Body of pancreas (tissue), 4 donors: ENCODE measurements around the gene GORASP1. TPM values are rescaled to one million over a fixed set of nuclear protein-coding genes. Genes with fewer than 3 reads are reported as not detected.

Source experiments
- ATAC-seq: fragments of 150-250 bp; one replicate; pipeline ENCODE4 v1.9.1; 2016
- DNase-seq, 4 donors: peaks; one replicate each; pipeline ENCODE4 v3.0.0-alpha.2; 2019
- H3K27ac ChIP-seq, 4 donors: fragments of 200-600 bp; sonication (generic); 1 replicate in 3 of 4; 2 replicates in 1 of 4; pipeline versions ENCODE4 v1.5.1 to v1.6.1; 2016 to 2019; ENCODE audit warnings: mild to moderate bottlenecking in 1 of 4, mixed read lengths in 1 of 4, moderate library complexity in 1 of 4
- H3K27me3 ChIP-seq, 2 donors: fragments of 200-600 bp; sonication (generic); one replicate each; pipeline ENCODE4 v1.6.0; 2016; ENCODE audit warnings: mild to moderate bottlenecking in 1 of 2
- H3K36me3 ChIP-seq, 2 donors: fragments of 200-600 bp; sonication (generic); replicated peaks in 1 of 2; 2 replicates each; pipeline ENCODE4 v1.5.1; 2016; ENCODE audit warnings: low read depth in 2 of 2; ENCODE audit not compliant: insufficient read depth in 1 of 2
- H3K4me1 ChIP-seq: fragments of 200-600 bp; sonication (generic); one replicate; pipeline ENCODE4 v1.6.0; 2016
- H3K4me3 ChIP-seq, 2 donors: fragments of 200-600 bp; sonication (generic); 1 replicate in 1 of 2; 2 replicates in 1 of 2; pipeline ENCODE4 v1.5.1; 2016 to 2019
- H3K9me3 ChIP-seq, 3 donors: fragments of 200-600 bp; sonication (generic); 1 replicate in 2 of 3; 2 replicates in 1 of 3; pipeline ENCODE4 v1.5.1; 2016
- CTCF ChIP-seq, 7 experiments: fragments of 450-650 bp in 4 of 7; fragments of 200-600 bp in 3 of 7; sonication (generic) in 3 of 7; IDR thresholded peaks; one replicate each; pipeline ENCODE4 v1.5.1; 2016 to 2019; ENCODE audit warnings: antibody characterized with exemption in 7 of 7
- POLR2A ChIP-seq, 3 donors: fragments of 450-650 bp; IDR thresholded peaks; one replicate each; pipeline ENCODE4 v1.6.1; 2016; ENCODE audit warnings: antibody characterized with exemption in 3 of 3, mild to moderate bottlenecking in 2 of 3
- WGBS, 2 donors: methylation state at CpG; one replicate each; pipeline ENCODE4 v1.1.5; 2017; 5-methylcytosine and 5-hydroxymethylcytosine counted together
- intact Hi-C: fragments of 100-400 bp; cut with DNase I; formaldehyde crosslinking; loops from one replicate; pipeline ENCODE4 v1.15.1; 2023
- total RNA-seq, 2 donors: library from RNA; depleted of rRNA; stranded (reverse); fragments of >200 nt; gene quantifications; one replicate each; pipeline ENCODE4 v1.1.0, GENCODE V29; 2016

GORASP1 gene
- total RNA-seq, 2 donors from 2014 or later = 38.4 to 53.1 TPM

GRCh38 chr3:39101022-39101689 is 6.3 kb downstream of the GORASP1 start:
- no peak overlapping the region for H3K4me3 ChIP-seq
- intact Hi-C loops = loop anchor here (5.0 kb wide), 1 partner anchor 191 kb away; no protein-coding TSS in a partner anchor
- peak; percentile 43 for ATAC-seq
- H3K27ac ChIP-seq = peak overlapping the region in 1 of 4 donors; percentile 7
- no peaks in the 10 kb centered on the region for H3K27me3 ChIP-seq
- H3K9me3 ChIP-seq = no peaks in the 10 kb centered on the region
- TF ChIP-seq CTCF (IDR thresholded peaks at IDR 0.05) = peak; percentile 36 to 73 (median 57)
- no peak for TF ChIP-seq POLR2A (IDR thresholded peaks at IDR 0.05)
- H3K4me1 ChIP-seq = peaks cover 61% of the 10 kb centered on the region
- peaks cover 13 to 22% of the 10 kb centered on the region in 2 donors for H3K36me3 ChIP-seq
- peak; percentile 45 to 53 (median 48) for DNase-seq
- WGBS, 2 donors = 71 to 78% methylated on average over 4 to 5 of the region's 5 CpGs

- no peaks in the 10 kb centered on the region for H3K9me3 ChIP-seq
- H3K27ac ChIP-seq = no peak overlapping the region
- peaks cover 13 to 23% of the 10 kb centered on the region in 2 donors for H3K36me3 ChIP-seq
- TF ChIP-seq CTCF (IDR thresholded peaks at IDR 0.05) (no peak), POLR2A (IDR thresholded peaks at IDR 0.05) (no peak)
- H3K27me3 ChIP-seq = no peaks in the 10 kb centered on the region
- no peak overlapping the region for H3K4me3 ChIP-seq
- peaks cover 61% of the 10 kb centered on the region for H3K4me1 ChIP-seq
- whole genome bisulfite sequencing, 2 donors = 79 to 93% methylated on average over 3 to 9 of the region's 9 CpGs
- DNase-seq (no peak), ATAC-seq (no peak)
- intact Hi-C loops = loop anchor here (5.0 kb wide), 1 partner anchor 192 kb away; no protein-coding TSS in a partner anchor
Observed at GRCh38 chr3:39100500-39100886, 6.9 kb downstream of the GORASP1 start.

- Histone ChIP-seq H3K36me3 (peaks cover 17 to 24% of the 10 kb centered on the region in 2 donors), H3K4me3 (no peak overlapping the region), H3K9me3 (no peaks in the 10 kb centered on the region), H3K4me1 (peaks cover 59% of the 10 kb centered on the region), H3K27me3 (no peaks in the 10 kb centered on the region), H3K27ac (peak overlapping the region in 1 of 4 donors; percentile 79)
- no peak for DNase-seq
- 100% methylated on average over 2 of the region's 2 CpGs for WGBS, 2 donors
- intact Hi-C loops = loop anchor here (5.0 kb wide), 1 partner anchor 192 kb away; no protein-coding TSS in a partner anchor
- no peak for ATAC-seq
- TF ChIP-seq POLR2A (IDR thresholded peaks at IDR 0.05) (no peak), CTCF (IDR thresholded peaks at IDR 0.05) (no peak)
Observed at GRCh38 chr3:39099738-39100499, 7.5 kb downstream of the GORASP1 start.

GRCh38 chr3:39099242-39099641 is 8.2 kb downstream of the GORASP1 start:
- Histone ChIP-seq H3K4me3 (no peak overlapping the region), H3K4me1 (peaks cover 52% of the 10 kb centered on the region), H3K27ac (peak overlapping the region in 2 of 4 donors; percentile 21 to 79), H3K36me3 (peaks cover 19 to 25% of the 10 kb centered on the region in 2 donors), H3K9me3 (no peaks in the 10 kb centered on the region), H3K27me3 (no peaks in the 10 kb centered on the region)
- intact Hi-C loops = no loop called here
- DNase-seq (no peak), ATAC-seq (no peak)
- WGBS, 2 donors = 80 to 86% methylated on average over 1 of the region's 1 CpG
- TF ChIP-seq CTCF (IDR thresholded peaks at IDR 0.05) = no peak
- TF ChIP-seq POLR2A (IDR thresholded peaks at IDR 0.05) = no peak
